CD4-positive, alpha-beta T cell treated with Interleukin-2 at 100 ng/mL for 4 hours (primary cell): ENCODE data around the gene EFHC1.
A peak's percentile ranks its signal among the peaks of the same experiment; 100 is the strongest.
"Not testable (repeated sequence)": the region's sequence is repeated elsewhere in the genome, so short reads cannot be mapped to it uniquely, and the experiment has no call there.

Source experiments
- DNase-seq: peaks from one replicate; pipeline ENCODE4 v3.0.0-alpha.2; 2020; ENCODE audit warnings: low spot score

EFHC1 gene, protein sequence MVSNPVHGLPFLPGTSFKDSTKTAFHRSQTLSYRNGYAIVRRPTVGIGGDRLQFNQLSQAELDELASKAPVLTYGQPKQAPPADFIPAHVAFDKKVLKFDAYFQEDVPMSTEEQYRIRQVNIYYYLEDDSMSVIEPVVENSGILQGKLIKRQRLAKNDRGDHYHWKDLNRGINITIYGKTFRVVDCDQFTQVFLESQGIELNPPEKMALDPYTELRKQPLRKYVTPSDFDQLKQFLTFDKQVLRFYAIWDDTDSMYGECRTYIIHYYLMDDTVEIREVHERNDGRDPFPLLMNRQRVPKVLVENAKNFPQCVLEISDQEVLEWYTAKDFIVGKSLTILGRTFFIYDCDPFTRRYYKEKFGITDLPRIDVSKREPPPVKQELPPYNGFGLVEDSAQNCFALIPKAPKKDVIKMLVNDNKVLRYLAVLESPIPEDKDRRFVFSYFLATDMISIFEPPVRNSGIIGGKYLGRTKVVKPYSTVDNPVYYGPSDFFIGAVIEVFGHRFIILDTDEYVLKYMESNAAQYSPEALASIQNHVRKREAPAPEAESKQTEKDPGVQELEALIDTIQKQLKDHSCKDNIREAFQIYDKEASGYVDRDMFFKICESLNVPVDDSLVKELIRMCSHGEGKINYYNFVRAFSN

DNA sequence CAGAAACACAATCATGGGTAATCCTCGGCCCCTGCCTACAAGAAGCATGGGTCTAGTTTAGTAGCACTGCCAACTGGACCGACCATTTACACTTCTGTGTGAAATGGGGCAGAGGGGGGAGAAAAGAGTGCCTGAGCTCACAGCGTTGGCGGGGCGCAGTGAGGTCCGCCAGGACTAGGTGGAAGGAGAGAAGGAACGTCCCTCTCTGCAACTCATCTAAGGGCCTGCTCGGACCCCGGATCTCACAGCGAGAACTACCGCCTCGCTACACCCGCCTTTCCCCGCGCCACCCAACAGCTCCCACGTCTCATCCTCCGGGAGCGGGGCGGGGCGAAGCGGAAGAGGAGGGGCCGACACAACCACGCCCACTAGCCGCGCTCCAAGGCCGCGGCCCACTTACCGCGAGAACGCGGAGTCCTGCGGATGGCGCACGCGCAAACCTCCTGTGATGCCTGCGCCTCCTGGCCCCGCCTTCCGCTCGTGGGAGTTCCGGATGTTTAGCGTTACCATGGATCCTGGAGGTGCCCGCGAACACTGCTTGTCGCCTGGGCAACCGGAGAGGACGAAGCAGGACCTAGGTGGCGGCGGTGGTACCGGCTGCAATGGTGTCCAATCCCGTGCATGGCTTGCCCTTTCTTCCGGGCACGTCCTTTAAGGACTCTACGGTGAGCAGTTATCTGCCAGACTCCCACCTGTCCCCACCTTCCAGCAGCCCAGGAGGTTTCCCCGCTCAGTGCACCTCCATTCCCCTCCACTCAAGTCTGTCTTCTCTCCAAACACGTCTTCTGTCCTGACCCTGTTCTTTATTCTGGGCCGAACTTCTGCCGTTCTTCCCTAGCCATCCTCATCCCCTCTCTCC is at the start of gene EFHC1:
TSS of gene EFHC1 (plus strand) at position 534 of the 859 bp plus-strand sequence. CDS start at position 603, 69 bp downstream.
- DNase-seq, result peak; percentile 97

DNA sequence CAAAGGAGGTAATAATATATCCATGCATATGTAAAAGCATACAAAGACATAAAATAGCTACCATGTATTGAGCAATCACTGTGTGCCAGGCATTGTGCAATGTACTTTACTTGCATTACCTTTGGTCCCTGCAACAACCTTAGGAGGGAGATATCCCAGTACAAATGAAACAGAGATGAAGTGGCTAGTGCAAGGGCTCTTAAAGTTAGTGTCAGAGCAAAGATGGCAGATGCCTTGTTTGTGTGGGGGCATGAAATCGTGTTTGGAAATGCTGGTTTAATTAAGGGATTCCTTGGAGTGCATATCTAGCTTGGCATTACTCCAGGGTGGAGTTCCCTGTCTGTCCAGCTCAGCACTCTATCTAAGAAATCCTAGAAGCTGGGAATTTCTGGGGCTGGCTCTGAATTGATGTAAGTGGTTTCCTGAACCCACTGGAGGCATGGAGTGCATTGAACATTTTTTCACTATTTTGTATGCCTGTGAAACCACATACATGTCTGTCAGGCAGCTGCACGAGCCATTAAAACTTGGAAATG is 48.4 kb upstream of the EFHC1 start:
- no peak for DNase-seq

DNA sequence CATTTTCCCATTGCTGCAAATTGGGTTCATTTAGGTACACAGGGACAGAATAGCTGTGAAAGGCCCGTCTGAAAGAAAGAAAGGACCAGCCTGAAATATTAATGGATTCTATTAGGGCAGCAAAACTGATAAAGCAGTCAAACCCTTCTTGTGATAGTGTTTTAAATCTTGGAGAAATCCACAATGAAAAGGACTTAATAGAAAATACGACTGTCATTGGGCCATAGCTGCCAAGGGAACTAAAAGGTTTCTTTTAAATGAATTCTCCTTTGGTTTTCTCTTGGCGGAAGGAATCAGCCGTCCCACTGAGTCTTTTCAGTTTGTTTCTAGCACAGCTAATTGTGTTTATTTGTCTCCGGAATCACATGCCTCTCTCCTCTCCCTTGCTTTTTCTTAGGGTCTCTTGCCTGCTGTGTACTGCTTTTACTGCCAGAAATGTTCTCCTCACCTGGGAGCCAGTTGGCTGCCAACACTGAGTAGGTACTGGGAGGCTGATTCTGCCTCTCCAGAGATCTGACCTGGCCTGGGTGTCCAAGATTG is 46.9 kb upstream of the EFHC1 start:
- DNase-seq, result no peak

DNA sequence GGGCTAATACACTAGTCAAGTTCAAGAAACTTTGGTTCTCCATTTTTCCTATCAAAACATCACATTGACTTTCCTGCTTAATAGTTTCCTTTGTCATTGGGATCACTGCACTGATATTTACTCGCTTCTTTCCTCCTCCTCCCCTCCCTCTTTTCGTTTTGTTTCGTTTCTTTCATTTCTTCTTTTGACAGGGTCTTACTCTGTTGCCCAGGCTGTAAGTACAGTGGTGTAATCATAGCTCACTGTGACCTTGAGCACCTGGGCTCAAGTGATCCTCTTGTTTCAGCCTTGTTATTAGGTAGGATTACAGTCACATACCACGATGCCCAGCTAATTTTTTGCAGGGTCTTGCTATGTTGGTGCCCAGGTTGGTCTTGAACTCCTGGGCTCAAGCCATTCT is 45.9 kb upstream of the EFHC1 start:
- DNase-seq, result no peak

DNA sequence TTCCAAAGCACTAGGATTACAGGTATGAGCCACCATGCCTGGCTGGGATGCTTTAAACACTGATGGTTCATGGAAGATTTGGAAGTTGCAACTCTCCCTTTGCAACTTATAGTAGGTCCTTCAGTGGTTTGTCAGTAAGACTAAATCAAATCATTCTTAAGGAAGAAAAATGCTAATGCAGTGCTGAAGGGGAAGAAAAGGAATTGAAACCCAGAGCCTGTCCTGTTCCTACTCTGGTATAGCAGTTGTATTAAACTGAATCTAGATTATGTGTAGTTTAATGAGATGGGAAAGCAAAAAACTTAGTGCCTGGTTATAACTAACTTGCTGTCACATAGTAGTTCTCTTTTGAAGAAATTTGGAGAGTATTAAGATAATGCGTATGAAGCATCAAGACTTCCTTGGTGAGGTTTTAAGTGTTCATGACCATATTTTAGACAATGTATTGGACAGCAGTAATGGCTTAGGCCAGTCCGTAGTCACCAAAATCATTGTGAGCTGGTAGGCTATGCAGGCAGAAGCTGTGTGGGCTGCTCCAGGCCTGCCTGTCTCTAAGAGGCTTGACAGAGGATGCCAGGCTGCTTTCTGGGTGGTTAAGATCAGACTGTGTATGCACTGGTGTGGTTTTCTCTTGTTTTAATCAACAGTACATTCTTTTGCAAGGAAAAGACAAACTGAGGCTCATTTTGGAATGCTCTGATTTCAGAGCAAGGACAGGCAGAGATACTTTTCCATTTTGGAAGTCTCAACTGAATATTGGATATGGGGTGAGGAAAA is 44.2 kb upstream of the EFHC1 start:
- no peak for DNase-seq

DNA sequence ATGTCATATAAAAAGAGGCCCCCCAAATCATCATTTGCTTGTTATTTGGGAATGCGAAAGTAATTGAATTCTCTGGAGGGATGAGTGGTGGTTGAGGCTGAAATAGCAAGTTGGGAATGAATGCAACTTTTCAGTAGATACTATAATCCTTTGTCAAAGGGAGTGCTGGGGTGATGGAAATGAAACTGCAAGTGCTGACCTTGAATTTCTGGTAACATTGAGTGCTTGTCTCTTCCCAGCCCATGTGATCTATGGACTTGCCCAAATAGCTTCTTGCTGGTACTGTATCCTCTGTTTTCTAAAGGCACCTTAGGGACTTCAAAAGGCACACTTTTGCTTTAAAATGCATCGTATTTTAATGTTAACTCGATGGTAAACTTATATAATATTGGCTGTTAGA is 43.4 kb upstream of the EFHC1 start:
- no peak for DNase-seq

DNA sequence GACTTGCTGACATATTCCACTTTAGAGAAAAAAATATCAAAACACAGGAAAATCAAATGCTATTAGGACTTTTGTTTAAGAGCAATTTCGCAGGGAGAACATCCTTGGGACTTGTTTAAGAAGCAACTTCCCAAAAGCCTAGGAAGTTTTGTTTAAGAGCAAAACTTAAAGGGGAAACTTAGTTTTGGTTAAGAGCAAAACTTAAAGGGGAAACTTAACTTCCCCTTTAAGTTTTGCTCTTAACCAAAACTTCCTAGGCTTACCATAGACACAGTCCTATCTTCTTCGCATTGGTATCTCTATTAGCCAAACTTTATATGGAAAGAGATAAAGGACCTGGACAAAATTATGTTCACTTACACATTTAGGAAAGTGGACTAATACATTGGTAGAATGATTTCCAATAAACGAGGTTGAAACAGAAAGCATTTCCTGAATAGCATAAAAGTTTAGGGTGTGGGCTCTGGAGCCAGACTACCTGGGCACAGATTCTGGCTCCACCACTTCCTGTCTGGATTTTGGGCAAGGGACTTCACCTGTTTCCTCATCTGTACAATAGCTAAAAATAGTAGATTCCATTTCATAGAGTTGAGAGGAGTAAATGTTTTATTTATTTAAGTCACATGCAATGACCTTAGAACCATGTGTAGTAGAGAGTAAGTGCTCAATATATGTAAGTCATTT is 42.5 kb upstream of the EFHC1 start:
- DNase-seq, result no peak

DNA sequence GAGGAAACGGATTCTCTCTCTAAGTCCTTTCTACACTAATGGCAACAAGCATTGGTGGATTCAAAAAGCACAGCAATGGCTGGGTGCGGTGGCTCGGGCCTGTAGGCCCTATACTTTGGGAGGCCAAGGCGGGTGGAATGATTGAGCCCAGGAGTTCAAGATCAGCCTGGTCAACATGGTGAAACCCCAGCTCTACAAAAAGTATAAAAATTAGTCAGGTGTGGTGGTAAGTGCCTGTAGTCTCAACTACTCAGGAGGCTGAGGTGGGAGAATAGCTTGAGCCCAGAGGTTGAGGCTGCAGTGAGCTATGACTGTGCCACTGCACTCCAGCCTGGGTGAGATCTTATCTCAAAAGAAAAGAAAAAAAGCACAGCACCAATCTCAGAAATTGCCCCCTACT is 38.9 kb upstream of the EFHC1 start:
- no peak for DNase-seq

DNA sequence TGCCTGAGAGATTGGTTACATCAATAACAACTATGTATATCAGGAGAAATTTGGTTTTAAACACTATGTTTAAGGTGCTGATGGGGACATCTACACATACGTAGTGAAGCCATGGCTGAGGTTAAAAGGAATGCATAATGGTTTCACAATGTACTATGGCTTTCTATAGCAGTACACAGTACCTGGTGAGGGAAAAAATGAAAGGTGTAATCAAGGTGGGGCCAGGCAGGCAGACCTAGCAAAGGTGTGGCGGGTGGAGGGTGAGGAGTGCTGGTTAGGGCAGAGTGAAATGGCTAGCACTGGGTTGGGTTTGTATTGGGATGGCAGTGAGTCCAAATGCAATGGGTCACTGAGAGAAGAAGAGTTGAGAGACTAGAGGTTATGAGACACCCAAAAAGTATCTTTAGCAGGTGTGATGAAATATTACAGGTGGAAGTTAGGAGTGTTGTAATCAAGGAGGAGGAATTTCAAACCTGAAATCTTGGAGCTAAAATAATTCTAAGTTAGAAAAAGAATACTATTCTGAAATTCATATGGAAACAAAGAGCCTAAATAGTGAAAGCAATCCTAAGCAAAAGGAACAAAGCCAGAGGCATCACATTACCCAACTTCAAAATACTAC is 35.9 kb upstream of the EFHC1 start:
- DNase-seq, result no peak

DNA sequence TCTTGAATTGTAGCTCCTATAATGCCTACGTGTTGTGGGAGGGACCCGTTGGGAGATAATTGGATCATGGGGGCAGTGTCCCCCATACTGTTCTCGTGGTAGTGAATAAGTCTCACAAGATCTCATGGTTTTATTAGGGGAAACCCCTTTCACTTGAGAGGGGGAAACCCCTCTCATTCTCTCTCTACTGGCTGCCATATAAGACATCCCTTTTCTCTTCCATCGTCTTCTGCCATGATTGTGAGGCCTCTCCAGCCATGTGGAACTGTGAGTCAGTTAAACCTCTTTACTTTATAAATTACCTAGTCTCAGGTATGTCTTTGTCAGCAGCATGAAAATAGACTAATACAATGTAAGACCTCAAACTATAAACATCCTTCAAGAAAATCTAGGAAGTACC is 35.1 kb upstream of the EFHC1 start:
- DNase-seq, result no peak

DNA sequence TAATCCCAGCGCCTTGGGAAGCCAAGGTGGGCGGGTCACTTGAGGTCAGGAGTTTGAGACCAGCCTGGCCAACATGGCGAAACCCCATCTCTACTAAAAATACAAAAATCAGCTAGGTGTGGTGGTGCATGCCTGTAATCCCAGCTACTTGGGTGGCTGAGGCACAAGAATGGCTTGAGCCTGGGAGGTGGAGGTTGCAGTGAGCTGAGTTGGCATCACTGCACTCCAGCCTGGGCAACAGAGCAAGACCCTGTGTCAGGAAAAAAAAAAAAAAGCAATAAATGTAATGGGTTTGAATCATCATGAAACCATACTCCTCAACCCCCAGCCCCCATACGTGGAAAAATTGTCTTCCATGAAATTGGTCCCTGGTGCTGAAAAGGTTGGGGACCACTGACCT is 32.0 kb upstream of the EFHC1 start:
- DNase-seq, result not testable (repeated sequence)

DNA sequence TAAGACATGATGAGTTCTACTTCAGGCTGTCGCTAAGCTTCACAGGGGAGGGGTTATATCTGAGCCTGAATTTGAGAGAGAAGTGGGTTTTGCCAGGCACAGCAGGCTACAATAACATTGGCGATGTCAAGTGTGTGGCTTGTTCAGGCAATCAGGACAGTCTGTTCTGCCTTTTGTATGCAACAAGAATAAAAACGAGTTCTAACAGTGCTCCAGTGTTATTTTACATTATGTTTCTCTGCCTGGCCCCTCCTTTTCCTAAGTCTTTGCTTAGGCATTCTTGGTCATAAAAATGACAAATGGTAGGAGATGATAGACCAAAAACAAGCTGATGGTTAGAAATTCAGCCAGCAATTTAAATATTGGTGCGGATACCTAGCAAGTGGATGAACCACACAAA is 31.4 kb upstream of the EFHC1 start:
- no peak for DNase-seq

DNA sequence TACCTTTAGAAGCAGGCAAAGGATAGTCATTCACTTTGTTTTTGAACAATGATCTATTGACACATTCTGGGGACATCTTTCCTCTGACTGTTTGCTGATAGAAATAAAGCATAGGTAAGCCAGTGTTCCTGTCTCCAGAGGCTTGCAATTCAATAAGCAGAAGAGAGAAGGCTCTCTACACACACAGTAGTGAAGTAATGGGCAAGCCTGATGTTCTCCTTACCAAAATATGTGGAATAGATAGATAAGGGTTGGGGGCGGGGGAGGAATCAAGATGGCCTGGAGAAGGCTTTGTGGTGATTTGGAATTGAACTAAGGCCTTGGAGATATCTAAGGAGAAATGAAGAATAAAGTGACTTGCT is 30.9 kb upstream of the EFHC1 start:
- peak; percentile 29 for DNase-seq

DNA sequence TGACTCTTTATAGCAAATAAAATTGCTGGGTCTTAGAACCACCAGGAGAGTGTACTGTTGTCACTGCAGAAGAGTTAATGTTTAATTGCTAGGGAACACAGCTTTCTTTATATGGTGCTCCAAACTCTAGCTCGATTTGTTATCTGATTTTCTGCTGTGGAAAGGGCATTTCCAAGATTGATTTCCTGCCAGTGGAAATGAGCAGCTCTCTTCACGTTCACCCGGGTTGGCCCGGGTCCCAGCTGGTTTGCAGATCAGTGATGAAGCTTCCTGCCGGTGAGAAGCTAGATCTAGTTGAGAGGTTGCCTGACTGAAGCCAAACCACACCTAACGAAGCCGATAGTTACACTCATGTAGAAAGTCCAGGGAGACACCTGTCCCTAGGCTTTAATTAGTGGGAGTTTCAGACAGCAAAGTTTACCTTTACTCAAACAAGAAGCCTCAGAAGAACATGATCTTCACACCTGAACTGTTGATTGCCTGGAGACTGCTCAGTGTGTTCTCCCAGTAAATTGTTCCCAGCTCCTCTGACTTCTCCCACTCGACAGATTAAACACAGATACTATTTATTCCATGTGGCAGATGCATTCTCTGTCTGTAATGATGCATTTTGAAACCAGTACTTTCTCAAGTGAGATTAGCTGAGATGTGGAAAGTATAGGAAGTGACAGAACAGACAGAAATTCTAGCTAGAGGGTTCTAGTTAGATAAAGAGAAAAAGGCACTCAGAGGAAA is 30.3 kb upstream of the EFHC1 start:
- DNase-seq, result peak; percentile 62

DNA sequence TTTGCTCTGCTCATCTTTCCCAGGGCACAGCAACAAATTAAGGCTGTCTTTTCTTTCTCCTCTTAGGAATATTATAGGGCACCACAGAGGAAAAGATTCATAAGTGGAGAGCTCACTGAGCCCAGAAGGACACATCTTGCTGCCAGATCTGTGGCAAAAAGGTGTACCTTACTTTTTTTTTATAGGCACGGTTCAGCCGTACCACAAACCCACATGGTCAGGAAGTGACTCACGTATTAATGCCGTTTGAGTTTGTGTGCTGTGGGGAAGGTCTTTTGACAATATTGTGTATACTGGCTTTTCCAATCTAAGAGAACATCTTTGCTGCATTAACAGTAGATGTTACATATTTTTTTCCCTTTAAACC is 29.8 kb upstream of the EFHC1 start:
- DNase-seq, result peak; percentile 80

DNA sequence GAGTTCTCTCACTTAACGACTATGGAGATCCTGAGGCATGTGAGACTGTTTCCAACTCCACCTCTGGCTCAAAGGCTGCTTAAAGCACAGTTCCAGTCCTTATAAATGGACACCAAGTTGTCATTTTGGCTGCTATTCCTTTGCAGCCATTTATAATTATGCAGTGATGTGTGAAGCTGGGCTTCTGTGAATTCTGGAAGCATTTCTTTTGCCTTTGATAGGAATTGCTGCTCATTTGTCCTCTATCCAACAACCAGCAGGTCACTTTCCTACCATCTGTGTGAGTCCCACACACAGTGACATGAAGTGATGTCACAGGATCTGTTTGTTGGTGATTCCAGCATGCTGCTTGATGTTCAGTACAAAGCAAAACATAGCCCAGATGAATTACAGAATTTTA is 28.5 kb upstream of the EFHC1 start:
- no peak for DNase-seq

DNA sequence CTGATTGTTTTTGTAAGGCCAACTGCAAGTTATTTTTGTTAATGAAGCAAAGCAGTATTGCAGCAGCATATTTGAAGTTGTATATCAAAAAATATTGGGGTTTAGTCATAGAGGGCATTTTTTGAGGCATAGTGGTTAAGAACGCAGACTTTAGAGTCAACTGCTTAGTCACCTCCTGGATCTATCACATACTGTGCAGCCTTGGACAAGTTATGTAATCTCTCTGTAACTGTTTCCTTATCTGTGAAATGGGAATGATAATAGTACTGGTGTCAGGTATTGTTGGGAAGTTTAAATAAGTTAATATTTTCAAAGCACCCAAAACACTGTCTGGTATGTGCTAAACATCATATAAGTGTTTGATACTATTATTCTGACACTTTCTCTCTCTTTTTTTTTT is 27.2 kb upstream of the EFHC1 start:
- peak; percentile 74 for DNase-seq

DNA sequence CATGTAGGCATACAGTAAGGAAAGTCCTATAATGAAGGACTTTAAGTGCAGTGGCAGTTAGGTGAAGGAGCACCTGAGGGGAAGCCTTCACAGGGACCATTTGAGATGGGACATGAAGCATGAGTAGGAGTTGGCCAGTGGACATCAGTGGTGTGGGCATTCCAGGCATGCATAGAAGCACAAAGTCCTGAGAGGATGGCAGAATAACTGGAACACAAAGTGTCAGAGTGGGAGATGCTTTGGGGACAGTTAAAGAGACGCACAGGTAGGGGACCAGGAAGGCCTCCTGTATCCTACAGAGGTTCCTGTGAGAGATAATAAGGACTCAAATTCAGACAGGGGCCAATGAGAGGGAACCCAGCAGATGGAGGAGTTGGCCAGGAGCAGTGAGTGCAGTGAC is 26.4 kb upstream of the EFHC1 start:
- DNase-seq, result no peak

DNA sequence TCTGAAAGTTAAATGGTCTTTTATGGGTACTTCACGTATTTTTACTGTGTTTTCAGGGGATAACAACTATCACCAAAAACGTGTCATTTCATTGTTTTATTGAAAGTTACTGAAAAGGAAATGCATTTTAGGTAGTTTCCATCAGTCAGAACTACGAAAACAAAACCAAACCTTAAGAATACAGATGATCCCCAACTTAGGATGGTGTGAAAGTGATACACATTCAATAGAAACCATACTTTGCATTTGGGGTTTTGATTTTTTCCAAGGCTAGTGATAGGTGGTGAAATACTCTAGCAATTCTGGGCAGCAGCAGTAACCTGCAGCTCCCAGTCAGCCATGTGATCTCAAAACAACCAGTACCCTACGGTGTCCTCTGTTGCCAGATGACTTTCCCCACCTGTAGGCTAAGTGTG is 25.9 kb upstream of the EFHC1 start:
- peak; percentile 45 for DNase-seq

DNA sequence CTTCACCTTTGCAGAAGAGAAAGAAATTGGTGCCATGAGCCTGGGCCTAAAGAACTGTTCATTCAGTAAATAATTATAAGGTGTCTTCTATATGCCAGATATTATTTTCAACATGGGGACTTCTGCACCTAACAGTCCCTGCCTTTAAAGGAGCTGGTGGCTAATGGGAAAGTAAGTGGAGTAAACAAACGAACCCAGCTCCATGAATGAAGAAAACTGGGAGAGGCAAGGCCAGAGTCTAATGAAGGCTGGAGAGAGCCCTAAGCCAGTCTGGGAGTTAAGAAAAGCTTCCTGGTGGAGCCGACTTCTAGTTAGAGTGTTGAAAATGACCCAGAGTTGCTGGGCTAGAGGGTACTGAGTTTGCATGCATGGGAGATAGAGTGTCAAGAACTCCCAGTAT is 24.2 kb upstream of the EFHC1 start:
- DNase-seq, result no peak
